Adrenal gland (tissue), 5 donors: ENCODE data around the gene KRT31.

Source experiments
- POLR2A ChIP-seq, 2 donors: fragments of 450-650 bp; IDR thresholded peaks; one replicate each; pipeline ENCODE4 v1.6.1; 2017; ENCODE audit warnings: antibody characterized with exemption in 2 of 2, mild to moderate bottlenecking in 2 of 2, moderate library complexity in 1 of 2
- TF ChIP-seq, protein P1 (sequence below), 6 experiments: fragments of 450-650 bp in 4 of 6; fragments of 200-600 bp in 2 of 6; sonication (generic) in 1 of 6; IDR thresholded peaks; 1 replicate in 5 of 6; 2 replicates in 1 of 6; pipeline versions ENCODE4 v1.5.1 to v1.8.0; 2016 to 2021; ENCODE audit warnings: antibody characterized with exemption in 6 of 6, mild to moderate bottlenecking in 2 of 6, moderate library complexity in 1 of 6
- donor health status: DM: no; HTN: no; CAD: no.

DNA sequence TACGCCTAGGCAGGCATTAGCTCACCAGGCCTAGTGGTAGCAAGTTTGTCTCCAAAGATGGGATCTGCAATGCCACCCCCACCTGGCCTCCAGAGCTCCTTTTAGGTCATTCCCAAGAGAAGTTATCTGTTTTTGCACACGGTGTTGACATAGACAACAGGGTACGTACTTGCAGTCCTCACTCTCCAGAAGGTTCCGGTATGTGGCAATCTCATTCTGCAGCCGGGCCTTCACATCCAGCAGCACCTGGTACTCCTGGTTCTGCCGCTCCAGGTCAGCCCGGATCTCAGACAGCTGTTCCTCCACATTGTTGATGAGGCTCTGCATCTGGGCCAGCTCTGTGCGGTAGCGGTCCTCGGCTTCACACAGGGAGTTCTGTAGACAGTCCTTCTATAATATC, 9.8 kb upstream of the KRT31 start:
- TF ChIP-seq, protein P1, sequence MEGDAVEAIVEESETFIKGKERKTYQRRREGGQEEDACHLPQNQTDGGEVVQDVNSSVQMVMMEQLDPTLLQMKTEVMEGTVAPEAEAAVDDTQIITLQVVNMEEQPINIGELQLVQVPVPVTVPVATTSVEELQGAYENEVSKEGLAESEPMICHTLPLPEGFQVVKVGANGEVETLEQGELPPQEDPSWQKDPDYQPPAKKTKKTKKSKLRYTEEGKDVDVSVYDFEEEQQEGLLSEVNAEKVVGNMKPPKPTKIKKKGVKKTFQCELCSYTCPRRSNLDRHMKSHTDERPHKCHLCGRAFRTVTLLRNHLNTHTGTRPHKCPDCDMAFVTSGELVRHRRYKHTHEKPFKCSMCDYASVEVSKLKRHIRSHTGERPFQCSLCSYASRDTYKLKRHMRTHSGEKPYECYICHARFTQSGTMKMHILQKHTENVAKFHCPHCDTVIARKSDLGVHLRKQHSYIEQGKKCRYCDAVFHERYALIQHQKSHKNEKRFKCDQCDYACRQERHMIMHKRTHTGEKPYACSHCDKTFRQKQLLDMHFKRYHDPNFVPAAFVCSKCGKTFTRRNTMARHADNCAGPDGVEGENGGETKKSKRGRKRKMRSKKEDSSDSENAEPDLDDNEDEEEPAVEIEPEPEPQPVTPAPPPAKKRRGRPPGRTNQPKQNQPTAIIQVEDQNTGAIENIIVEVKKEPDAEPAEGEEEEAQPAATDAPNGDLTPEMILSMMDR (IDR thresholded peaks at IDR 0.05), result no peak
- no peak for TF ChIP-seq POLR2A (IDR thresholded peaks at IDR 0.05)
